HFFc6 (cell line): ENCODE data around the gene SMYD3. TPM values are rescaled to one million over a fixed set of nuclear protein-coding genes. Genes with fewer than 3 reads are reported as not detected.

Experiments
- DNase-seq: peaks from one replicate; pipeline ENCODE4 v3.0.0-alpha.2; 2018
- H3K27ac Mint-ChIP-seq: 2 replicates; pipeline ENCODE4 v1.8.0; 2020; ENCODE audit warnings: mild to moderate bottlenecking, mixed read lengths
- H3K27me3 Mint-ChIP-seq: 2 replicates; pipeline ENCODE4 v1.8.0; 2021; ENCODE audit warnings: mild to moderate bottlenecking, moderate library complexity, mixed read lengths; ENCODE audit not compliant: insufficient read depth
- H3K36me3 Mint-ChIP-seq: 2 replicates; pipeline ENCODE4 v1.8.0; 2021; ENCODE audit warnings: low read depth, mixed read lengths
- H3K4me1 Mint-ChIP-seq: 2 replicates; pipeline ENCODE4 v1.8.0; 2020; ENCODE audit warnings: low read depth, mixed read lengths
- H3K4me3 Mint-ChIP-seq: 2 replicates; pipeline ENCODE4 v1.8.0; 2020; ENCODE audit warnings: mild to moderate bottlenecking, moderate library complexity, mixed read lengths
- H3K9me3 Mint-ChIP-seq: 2 replicates; pipeline ENCODE4 v1.8.0; 2020; ENCODE audit warnings: mild to moderate bottlenecking, mixed read lengths
- total RNA-seq, 6 experiments: library from RNA; stranded (reverse); fragmentation: NEBNext Ultra II Directional; extraction: Animal tissue kit (Norgen Biotek cat#: 25700); gene quantifications; 2 replicates in 1 of 6; 3 replicates in 5 of 6; pipeline ENCODE4 v1.2.3, GENCODE V29; 2021
- TF ChIP-seq, protein P1 (sequence below): fragments of 200-600 bp; sonication (generic); IDR thresholded peaks from 2 replicates; pipeline ENCODE4 v1.5.0; 2021; ENCODE audit warnings: antibody characterized with exemption, mild to moderate bottlenecking

SMYD3 gene
- total RNA-seq, 6 experiments from 2014 or later: 28.4 to 37.9 (median 31.2) TPM

DNA sequence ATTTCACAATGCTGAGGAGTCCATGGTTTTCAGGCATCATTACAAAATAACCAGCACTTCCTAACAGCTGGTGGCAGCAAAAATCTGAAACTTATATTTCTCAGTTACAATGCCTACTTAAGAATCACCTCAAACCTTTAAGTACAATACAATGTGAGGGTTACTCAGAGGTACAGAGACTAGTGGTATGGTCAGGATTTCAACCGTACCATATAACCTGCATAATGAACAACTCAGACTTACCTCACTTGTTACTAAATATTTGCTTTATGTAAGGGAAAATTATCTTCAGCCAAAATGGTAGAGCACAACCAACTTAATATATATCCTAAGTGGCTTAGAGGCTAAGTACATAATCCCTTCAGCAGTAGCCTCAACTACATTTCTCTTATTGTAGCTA lies 344.5 kb downstream of the SMYD3 start:
- no peak overlapping the region for H3K27ac Mint-ChIP-seq
- H3K36me3 Mint-ChIP-seq: peaks cover 10% of the 10 kb centered on the region; the same call in 1 of the 2 replicates
- peaks cover 17% of the 10 kb centered on the region for H3K4me1 Mint-ChIP-seq
- no peak overlapping the region for H3K4me3 Mint-ChIP-seq
- H3K27me3 Mint-ChIP-seq: no peaks in the 10 kb centered on the region; the same call in 1 of the 2 replicates
- TF ChIP-seq, protein P1, sequence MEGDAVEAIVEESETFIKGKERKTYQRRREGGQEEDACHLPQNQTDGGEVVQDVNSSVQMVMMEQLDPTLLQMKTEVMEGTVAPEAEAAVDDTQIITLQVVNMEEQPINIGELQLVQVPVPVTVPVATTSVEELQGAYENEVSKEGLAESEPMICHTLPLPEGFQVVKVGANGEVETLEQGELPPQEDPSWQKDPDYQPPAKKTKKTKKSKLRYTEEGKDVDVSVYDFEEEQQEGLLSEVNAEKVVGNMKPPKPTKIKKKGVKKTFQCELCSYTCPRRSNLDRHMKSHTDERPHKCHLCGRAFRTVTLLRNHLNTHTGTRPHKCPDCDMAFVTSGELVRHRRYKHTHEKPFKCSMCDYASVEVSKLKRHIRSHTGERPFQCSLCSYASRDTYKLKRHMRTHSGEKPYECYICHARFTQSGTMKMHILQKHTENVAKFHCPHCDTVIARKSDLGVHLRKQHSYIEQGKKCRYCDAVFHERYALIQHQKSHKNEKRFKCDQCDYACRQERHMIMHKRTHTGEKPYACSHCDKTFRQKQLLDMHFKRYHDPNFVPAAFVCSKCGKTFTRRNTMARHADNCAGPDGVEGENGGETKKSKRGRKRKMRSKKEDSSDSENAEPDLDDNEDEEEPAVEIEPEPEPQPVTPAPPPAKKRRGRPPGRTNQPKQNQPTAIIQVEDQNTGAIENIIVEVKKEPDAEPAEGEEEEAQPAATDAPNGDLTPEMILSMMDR: no peak
- no peaks in the 10 kb centered on the region for H3K9me3 Mint-ChIP-seq
- no peak for DNase-seq

DNA sequence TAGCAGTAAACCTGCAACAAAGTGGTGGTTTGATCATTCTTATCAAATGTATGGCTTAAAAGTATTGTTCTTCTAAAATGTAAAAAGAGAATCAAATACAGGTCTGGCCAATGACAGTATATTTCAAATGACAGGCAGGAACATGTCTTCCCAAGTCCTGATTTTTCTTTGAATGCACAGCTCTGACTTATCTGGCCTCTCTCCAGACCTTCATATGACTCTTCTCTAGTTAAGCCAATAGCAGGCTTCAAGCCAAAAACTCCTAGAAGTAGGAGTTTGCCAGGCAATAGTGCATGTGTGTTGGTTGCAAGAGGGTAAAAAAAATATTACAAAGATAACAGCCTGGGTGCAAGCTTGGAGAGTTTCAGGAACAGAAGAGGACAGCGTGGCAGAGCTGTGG lies 345.5 kb downstream of the SMYD3 start:
- H3K4me1 Mint-ChIP-seq: peaks cover 23% of the 10 kb centered on the region
- no peaks in the 10 kb centered on the region; the same call in 1 of the 2 replicates for H3K27me3 Mint-ChIP-seq
- H3K36me3 Mint-ChIP-seq: peaks cover 10% of the 10 kb centered on the region; the same call in 1 of the 2 replicates
- DNase-seq: peak; percentile 71
- no peak overlapping the region for H3K27ac Mint-ChIP-seq
- no peaks in the 10 kb centered on the region for H3K9me3 Mint-ChIP-seq
- no peak overlapping the region for H3K4me3 Mint-ChIP-seq
- TF ChIP-seq, protein P1: no peak

DNA sequence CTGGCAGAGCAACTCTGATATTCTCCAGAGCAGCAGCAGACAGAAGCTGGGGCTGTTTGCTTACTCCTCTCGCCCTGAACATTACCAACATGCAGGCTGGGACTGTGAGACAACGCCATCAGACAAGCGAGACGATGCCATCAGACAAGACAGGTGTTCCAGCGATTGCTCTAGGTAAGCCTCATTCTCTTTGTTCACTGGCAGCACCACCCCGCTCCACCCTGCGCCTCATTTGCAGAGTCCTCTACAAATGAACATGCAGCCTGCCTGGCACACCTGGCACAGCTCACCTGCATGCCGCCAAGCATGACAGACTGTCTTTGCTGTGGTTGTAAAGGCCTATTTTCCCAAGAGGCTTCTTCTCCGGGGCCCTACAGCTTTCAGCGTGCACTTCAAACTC lies 346.2 kb downstream of the SMYD3 start:
- no peak for DNase-seq
- no peak overlapping the region for H3K27ac Mint-ChIP-seq
- H3K36me3 Mint-ChIP-seq: peaks cover 10% of the 10 kb centered on the region; the same call in 1 of the 2 replicates
- H3K4me1 Mint-ChIP-seq: peaks cover 31% of the 10 kb centered on the region
- H3K27me3 Mint-ChIP-seq: no peaks in the 10 kb centered on the region; the same call in 1 of the 2 replicates
- no peaks in the 10 kb centered on the region for H3K9me3 Mint-ChIP-seq
- H3K4me3 Mint-ChIP-seq: no peak overlapping the region
- TF ChIP-seq, protein P1: no peak

DNA sequence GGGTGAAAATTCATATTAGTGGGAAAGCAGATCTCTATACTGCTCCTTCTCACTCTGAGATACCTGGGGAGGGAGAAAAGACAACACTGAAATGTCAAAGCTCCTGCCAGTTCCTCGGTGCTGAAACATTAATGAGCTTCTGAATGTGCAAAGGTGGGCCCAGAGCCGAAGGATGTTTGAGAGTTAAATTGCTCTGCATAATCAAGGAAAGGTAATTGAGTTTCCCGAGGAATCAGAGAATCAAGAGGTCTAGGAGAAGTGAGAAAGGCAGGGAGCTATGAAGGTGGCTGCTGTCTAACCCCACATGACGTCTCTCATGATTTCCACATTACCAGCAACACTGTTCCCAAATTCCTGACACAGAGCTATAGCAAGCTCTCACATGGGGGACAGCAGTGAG lies 346.7 kb downstream of the SMYD3 start:
- Mint-ChIP-seq H3K36me3 (peaks cover 8% of the 10 kb centered on the region; the same call in 1 of the 2 replicates), H3K4me1 (peaks cover 32% of the 10 kb centered on the region), H3K27ac (no peak overlapping the region), H3K9me3 (no peaks in the 10 kb centered on the region), H3K4me3 (no peak overlapping the region), H3K27me3 (no peaks in the 10 kb centered on the region; the same call in 1 of the 2 replicates)
- DNase-seq: no peak
- TF ChIP-seq, protein P1: no peak

DNA sequence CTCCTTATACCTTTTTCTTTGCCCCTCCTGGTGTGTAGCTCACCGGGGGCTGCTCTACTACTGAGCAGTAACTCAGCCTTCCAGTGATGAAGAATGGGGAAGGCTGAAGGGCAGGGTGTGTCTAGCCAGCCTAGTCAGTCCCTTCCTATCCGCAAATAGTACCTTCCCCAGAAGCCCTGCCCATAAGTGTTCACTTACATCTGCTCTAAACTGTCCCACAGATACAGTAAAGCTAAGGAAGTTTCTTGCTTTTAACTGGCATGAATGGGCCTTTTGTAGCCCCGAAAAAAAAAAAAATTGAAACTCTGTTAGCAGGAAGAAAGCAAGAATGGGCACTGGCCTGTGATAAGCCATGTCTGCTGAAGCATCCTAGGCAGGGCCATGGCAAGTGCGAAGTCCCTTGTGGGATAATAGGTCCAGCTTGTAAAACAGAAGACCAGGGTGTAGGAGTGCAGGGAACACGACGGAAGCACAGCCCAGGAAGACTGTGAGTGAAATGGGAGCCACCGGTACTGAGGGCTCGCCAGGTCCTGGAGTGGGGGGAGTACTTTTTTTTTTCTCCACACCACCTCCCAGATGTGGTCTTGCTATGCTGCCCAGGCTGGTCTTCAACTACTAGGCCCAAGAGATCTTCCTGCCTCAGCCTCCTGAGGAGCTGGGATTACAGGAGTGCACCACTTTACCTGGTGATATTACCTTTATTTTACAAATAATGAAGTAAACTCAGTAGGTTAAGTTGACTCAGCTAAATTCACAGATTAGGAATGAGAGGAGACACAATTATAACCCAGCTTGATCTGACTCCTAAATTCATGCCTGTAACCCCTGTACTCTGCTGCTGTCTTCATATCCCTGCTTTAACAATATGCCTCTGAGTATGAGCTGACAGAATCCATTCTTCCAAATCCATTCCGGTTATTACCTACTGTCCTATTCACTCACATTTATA lies 347.5 kb downstream of the SMYD3 start:
- no peak for DNase-seq
- no peaks in the 10 kb centered on the region; the same call in 1 of the 2 replicates for H3K27me3 Mint-ChIP-seq
- no peak overlapping the region for H3K4me3 Mint-ChIP-seq
- H3K4me1 Mint-ChIP-seq: peaks cover 32% of the 10 kb centered on the region
- 0 out of 2 replicates have a peak, but pooled peaks cover under 1% of the 10 kb centered on the region for H3K36me3 Mint-ChIP-seq
- no peaks in the 10 kb centered on the region for H3K9me3 Mint-ChIP-seq
- TF ChIP-seq, protein P1: no peak
- no peak overlapping the region for H3K27ac Mint-ChIP-seq
